Measurements from ENCODE around the gene XAGE2.
"Not testable (repeated sequence)": the region's sequence is repeated elsewhere in the genome, so short reads cannot be mapped to it uniquely, and the experiment has no call there.

XAGE2 gene

DNA sequence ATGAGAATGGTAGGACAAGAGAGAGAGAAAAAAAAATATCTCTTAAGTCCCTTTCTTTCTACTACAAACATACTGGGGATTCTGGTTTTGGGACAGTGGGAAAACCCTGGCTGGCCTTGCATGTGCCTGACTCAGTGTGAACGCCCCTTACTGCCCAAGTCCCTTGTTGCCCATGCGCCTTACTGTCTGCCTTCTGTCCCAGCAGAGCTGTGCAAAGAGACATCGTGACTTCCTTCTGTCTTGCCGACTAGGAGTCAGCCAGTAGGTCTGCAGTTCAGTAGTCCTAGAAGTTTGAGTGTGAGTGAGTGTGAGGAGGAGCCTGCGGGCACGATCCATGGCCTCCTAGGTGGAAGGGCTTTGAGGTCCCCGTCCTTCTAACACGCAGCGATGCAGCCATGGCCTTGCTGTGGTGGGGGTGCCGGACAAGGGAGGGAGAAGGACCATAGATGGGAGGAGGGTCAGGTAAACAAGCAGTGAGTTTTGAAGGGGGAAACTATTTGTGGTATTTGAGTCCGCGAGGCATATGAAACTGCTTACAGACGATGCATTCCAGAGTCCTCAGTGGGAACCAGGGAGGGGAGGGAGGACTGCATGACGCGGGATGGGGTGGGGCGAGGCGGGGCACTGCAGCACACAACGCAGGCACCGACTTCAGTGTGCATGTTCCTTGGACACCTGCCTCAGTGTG is at the start of gene XAGE2:
Gene XAGE2 (plus strand): TSS at position 654 of the 688 bp plus-strand sequence. CDS start 994 bp downstream, outside the sequence.
- DNase-seq (ENCODE audit: low spot score) = no peak

GRCh38 chrX:52337410-52337809 is 31.4 kb upstream of the XAGE2 start:
- DNase-seq (ENCODE audit: low spot score) = no peak

GRCh38 chrX:52341493-52341892 is 27.3 kb upstream of the XAGE2 start:
- DNase-seq (ENCODE audit: low spot score) = no peak

- not testable (repeated sequence) for DNase-seq (ENCODE audit: low spot score)
These were observed 25.7 kb upstream of the XAGE2 start for GRCh38 chrX:52343131-52343530.

- DNase-seq (ENCODE audit: low spot score) = peak; percentile 28
These were observed 23.4 kb upstream of the XAGE2 start for GRCh38 chrX:52345402-52345801.

- no peak for DNase-seq (ENCODE audit: low spot score)
These were observed 22.4 kb upstream of the XAGE2 start for GRCh38 chrX:52346174-52347165.

DNA sequence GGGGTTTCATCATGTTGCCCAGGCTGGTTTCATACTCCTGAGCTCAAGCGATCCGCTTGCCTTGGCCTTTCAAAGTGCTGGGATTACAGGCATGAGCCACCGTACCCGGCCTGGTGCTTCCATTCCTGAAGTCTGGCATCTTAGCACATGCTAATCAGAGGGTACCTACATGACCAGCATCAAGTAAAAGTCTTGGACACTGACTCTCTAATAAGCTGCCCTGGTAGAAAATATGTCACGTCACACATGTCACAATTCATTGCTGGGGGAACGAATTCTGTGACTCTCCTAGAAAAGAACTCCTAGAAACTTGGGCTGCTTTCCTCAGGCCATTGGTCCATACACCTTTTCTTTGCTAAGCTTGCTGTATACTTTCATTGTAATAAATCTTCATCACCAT is 19.1 kb upstream of the XAGE2 start:
- DNase-seq (ENCODE audit: low spot score) = no peak

DNA sequence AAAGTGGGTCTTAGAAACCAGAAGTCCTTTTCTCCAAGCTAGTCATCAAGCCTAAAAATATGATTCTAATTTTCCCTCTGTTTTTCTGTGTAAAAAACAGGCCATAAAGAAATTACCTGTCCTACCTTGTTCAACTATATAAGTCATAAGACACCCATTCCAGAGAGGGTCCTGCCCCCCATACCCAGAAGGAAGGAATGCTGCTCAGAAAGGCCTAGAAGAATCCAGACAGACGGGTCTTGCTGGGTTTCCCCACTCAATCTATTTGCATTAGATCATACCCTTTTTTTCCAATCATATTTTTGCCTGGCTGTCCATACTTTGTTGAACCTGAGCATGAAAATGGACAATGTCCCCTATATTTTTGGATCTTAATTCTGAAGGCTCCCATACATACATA is 16.3 kb upstream of the XAGE2 start:
- DNase-seq (ENCODE audit: low spot score) = no peak

DNA sequence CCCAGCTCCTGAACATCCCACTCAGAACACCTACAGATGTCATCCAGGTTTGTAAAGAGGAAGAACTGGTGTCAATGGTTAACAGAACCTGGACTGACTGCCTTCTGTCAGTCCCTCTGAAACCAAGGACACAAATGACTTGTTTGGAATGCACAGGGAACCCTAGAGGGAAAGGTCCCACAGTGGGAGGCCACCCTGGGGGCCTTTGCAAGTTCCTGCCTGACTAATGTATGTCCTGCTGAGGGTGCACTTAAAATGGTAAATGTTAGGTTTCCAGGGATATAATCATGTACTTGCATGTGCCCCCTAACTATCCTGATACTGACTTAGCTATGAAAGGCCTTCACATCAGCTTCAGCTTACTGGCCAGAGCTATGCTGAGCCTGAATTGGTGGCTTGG is 15.0 kb upstream of the XAGE2 start:
- DNase-seq (ENCODE audit: low spot score) = no peak

DNA sequence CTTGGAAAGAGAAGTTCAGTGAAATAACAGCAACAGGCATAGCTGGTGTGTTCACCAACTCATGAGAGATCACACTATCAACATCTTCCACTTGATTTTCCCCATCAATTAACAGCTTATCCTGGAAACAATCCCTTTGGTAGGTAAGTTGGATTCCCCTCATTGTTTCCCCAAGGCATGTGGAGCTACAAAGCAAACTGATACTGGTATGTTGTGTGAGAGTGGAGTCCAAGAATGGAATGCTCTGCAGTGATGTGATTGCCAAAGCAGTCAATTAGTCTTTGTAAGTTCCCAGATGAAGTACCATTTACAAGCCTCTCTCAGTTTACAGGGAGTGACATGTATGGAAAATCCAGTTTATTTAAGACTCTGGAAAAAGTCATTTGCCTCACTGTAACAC is 13.7 kb upstream of the XAGE2 start:
- no peak for DNase-seq (ENCODE audit: low spot score)

GRCh38 chrX:52359614-52360232 is 9.1 kb upstream of the XAGE2 start:
- no peak for DNase-seq (ENCODE audit: low spot score)

DNA sequence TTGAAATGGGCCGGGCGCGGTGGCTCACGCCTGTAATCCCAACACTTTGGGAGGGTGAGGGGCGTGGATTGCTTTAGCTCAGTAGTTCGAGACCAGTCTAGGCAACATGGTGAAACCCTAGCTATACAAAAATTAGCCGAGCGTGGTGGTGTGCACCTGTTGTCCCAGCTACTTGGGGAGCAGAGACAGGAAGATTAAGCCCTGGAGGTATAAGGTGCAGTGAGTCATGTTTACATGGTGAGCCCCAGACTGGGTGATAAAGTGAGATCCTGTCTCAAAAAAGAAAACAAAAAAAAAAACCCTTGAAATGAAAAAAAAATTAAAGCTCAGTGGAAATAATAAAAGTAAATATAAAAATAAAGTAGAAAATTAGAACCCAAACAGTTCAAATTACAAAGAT is 6.9 kb upstream of the XAGE2 start:
- no peak for DNase-seq (ENCODE audit: low spot score)

GRCh38 chrX:52363247-52363883 is 5.5 kb upstream of the XAGE2 start:
- peak; percentile 6 for DNase-seq (ENCODE audit: low spot score)

GRCh38 chrX:52378870-52379269 is 10.0 kb downstream of the XAGE2 start:
- DNase-seq (ENCODE audit: low spot score) = no peak

DNA sequence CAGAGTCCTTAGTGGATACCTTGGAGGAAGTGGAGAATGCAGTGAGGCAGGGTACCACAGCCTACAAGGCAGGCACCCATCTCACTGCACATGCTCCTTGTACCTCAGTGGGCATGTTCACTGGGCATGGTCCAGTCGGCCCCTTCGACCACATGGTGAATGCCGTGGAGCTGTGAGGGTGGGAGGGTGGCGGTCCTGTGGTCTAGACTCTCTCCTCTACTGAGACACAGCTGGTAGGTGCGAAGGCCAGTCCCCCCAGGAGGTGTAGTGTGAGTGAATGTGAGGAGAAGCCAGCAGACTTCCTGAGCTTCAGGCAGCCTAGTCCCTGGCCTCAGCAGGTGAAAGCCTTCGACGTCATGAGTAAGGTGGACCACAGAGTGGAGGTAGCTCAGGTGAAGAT is 12.2 kb downstream of the XAGE2 start:
- no peak for DNase-seq (ENCODE audit: low spot score)

DNA sequence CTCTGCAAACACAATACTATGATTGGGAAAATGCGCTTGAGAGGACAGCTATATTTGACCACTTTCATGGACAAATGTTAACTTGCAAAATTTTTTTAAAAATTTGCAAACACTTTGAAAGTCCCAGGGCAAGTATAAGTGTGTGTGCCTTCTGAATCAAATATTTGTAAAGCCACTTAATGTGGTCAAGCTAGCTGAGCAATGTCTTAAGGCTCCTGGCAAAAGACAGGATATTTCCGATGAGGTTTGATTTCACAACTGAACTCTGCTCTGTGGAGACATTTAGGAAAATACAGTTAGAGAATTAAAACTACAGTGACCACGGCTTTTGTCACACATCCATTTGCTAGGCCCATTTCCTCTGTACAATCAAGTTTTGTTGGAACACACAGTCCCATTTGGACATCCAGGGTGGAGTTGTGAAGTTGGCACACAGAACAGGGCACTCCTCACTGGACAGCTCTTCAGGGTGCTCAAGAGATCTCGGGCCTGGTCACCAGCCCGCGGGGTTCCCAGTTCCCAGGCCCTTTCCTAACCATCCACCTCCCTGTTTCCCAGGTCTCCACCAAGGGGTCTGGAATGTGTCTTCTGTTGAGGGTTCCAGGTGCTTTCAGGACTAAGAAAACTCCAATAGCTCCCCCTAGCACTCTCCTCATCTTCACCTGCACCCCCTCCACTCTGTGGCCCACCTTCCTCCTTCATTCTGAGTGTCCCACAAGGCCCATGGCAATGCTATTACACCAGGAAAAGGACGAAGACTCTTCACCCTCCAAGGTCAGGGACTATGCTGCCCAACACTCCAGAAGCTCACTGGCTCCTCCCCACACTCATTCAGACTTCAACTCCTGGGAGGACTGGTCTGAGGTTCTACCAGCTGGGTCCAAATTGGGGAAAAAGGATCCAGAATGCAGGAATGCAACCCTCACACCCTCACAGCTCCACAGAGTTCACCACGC is 41.9 kb downstream of the XAGE2 start:
- no peak for DNase-seq (ENCODE audit: low spot score)

GRCh38 chrX:52415304-52415703 is 46.5 kb downstream of the XAGE2 start:
- no peak for DNase-seq (ENCODE audit: low spot score)

DNA sequence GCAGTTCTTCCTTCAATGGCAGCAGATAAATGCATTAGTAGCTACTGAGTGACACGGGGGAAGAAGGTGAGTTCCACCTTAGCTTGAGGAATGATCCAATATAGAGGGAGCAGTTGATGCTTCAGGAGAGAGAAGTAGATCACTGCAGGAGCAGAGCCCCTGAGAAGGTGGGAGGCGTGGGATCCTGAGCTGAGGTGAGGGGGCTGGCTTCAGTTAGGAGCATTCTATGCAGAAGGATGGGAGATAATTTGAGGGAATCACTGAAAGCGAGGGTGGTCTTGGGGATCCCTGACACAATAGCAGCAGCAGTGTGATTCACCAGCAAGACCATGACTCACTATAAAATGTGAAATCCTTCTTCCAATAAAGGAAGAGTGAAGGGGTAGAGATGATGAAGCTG is 48.0 kb downstream of the XAGE2 start:
- no peak for DNase-seq (ENCODE audit: low spot score)

- DNase-seq (ENCODE audit: low spot score) = no peak
These were observed 52.1 kb downstream of the XAGE2 start for GRCh38 chrX:52420824-52421443.

GRCh38 chrX:52422884-52423283 is 54.1 kb downstream of the XAGE2 start:
- peak; percentile 45 for DNase-seq (ENCODE audit: low spot score)

DNA sequence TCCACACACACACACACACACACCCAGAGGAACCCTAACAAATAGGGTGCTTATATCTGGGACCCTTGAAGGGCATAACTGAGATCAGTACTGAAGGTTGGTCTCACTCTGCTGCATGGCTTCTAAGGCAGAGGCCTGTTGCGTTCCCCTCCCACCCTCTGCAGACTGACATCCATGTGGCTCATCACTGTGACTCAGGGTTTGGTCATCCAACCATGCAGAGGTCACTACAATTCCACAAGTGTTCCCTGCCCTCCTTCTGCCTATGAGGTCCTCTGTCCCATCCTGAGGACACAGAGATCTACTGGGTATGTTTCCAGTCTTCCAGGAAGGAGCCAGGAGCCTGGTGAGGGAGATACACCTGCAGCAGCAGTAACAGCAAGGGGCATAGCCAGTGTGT is 55.8 kb downstream of the XAGE2 start:
- DNase-seq (ENCODE audit: low spot score) = peak; percentile 11
